Mucosa of descending colon (tissue), 3 donors: ENCODE results near the gene HEXIM1. TPM values are rescaled to one million over a fixed set of nuclear protein-coding genes. Genes with fewer than 3 reads are reported as not detected.

Experiments used
- ATAC-seq: fragments of 200-7000 bp; cut with Tn5 transposase; one replicate; pipeline ENCODE4 v1.9.1; 2020; ENCODE audit warnings: mild to moderate bottlenecking, moderate library complexity
- DNase-seq, 3 donors: peaks; one replicate each; pipeline ENCODE4 v3.0.0-alpha.2; 2020
- H3K36me3 ChIP-seq: fragments of 200-600 bp; one replicate; pipeline ENCODE4 v1.8.0; 2021; ENCODE audit warnings: low read depth, mild to moderate bottlenecking
- H3K4me1 ChIP-seq: fragments of 200-600 bp; one replicate; pipeline ENCODE4 v1.8.0; 2021; ENCODE audit warnings: low read depth, mild to moderate bottlenecking
- H3K4me3 ChIP-seq: fragments of 200-600 bp; one replicate; pipeline ENCODE4 v1.8.0; 2021; ENCODE audit warnings: mild to moderate bottlenecking
- H3K9me3 ChIP-seq: fragments of 200-600 bp; one replicate; pipeline ENCODE4 v1.8.0; 2021; ENCODE audit warnings: mild to moderate bottlenecking
- intact Hi-C, 2 donors: fragments of 100-400 bp; cut with DNase I in 1 of 2; cut with micrococcal nuclease in 1 of 2; formaldehyde crosslinking; loops; one replicate each; pipeline versions ENCODE4 v1.11.0 to v1.11.1; 2022; cut with DNase I, micrococcal nuclease
- total RNA-seq, 3 donors: library from RNA; stranded (reverse); fragmentation: NEBNext Ultra II Directional in 2 of 3; extraction: Animal tissue kit (Norgen Biotek cat#: 25700) in 2 of 3; gene quantifications; one replicate each; pipeline versions ENCODE4 v1.2.1 to v1.2.4, GENCODE V29; 2021 to 2023
- TF ChIP-seq, protein P1 (sequence below): fragments of 200-600 bp; IDR thresholded peaks from one replicate; pipeline ENCODE4 v1.8.0; 2022; ENCODE audit warnings: antibody characterized with exemption, mild to moderate bottlenecking
- donor health status: DM: no; HTN: no; CAD: no; lungs with moderate emphysema.
- donor health status: DM: no; HTN: no; CAD: no.
- donor health status: DM: no; HTN: yes; CAD: no.

HEXIM1 gene
- total RNA-seq, 3 donors from 2014 or later = 36.7 to 98.2 (median 37.0) TPM

GRCh38 chr17:45102856-45103255 is 45.4 kb upstream of the HEXIM1 start:
- ATAC-seq (no peak), DNase-seq (no peak)
- TF ChIP-seq, protein P1, sequence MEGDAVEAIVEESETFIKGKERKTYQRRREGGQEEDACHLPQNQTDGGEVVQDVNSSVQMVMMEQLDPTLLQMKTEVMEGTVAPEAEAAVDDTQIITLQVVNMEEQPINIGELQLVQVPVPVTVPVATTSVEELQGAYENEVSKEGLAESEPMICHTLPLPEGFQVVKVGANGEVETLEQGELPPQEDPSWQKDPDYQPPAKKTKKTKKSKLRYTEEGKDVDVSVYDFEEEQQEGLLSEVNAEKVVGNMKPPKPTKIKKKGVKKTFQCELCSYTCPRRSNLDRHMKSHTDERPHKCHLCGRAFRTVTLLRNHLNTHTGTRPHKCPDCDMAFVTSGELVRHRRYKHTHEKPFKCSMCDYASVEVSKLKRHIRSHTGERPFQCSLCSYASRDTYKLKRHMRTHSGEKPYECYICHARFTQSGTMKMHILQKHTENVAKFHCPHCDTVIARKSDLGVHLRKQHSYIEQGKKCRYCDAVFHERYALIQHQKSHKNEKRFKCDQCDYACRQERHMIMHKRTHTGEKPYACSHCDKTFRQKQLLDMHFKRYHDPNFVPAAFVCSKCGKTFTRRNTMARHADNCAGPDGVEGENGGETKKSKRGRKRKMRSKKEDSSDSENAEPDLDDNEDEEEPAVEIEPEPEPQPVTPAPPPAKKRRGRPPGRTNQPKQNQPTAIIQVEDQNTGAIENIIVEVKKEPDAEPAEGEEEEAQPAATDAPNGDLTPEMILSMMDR = no peak
- Histone ChIP-seq H3K4me1 (no peaks in the 10 kb centered on the region), H3K4me3 (no peak overlapping the region), H3K9me3 (no peaks in the 10 kb centered on the region), H3K36me3 (peaks cover 17% of the 10 kb centered on the region)
- intact Hi-C loops = no loop called here

DNA sequence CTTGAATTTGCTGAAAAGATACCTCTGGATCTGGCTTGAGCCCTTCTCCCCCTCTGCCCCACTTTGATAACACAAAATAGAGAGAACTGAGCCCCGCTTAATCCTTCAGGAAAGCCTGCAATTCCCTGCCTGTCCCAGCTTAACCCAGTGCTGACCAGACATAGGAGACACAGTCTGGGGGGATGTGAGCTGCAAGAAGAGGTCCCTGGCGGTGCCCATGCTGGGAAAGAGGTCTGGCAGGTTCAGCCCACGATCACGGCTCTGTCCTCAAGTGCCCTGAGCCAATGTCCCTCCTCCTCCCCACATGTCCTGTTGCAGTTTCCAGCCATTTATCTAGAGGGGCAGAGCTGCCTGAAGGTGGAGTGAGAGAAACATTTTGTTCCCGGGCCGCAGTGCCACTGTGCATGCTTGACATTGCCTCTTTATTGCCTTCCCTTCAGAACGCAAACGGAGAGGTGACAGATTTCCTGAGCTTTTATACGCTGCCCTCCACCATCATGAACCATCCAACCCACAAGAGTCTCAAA is 44.9 kb upstream of the HEXIM1 start:
- intact Hi-C loops = no loop called here
- Histone ChIP-seq H3K4me1 (no peaks in the 10 kb centered on the region), H3K4me3 (no peak overlapping the region), H3K9me3 (no peaks in the 10 kb centered on the region), H3K36me3 (peaks cover 17% of the 10 kb centered on the region)
- no peak for DNase-seq
- ATAC-seq = no peak
- TF ChIP-seq, protein P1 = no peak

- intact Hi-C loops = no loop called here
- TF ChIP-seq, protein P1 = no peak
- H3K36me3 ChIP-seq = peaks cover 17% of the 10 kb centered on the region
- H3K9me3 ChIP-seq = no peaks in the 10 kb centered on the region
- DNase-seq (no peak), ATAC-seq (no peak)
- no peaks in the 10 kb centered on the region for H3K4me1 ChIP-seq
- H3K4me3 ChIP-seq = no peak overlapping the region
Measured at GRCh38 chr17:45104029-45104428, 44.2 kb upstream of the HEXIM1 start.

DNA sequence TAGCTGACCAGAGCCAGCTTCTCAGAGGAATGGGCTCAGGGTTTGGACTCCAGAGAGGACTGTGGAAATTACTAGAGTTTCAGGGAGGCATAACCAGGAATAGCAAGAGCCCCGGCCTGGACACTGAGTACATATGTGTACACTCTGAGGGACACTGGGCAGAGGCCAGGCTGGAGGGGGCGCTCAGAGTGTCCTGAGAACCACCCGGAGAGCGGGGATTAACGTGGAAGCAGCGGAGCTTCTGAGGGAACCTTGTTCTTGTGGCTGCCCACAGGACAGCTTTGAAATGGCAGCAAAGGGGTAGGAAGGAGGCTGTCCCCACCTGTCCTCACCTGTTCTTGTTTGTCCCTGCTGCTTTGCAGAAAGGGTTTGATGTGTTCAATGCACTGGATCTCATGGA is 43.8 kb upstream of the HEXIM1 start:
- no peaks in the 10 kb centered on the region for H3K4me1 ChIP-seq
- H3K9me3 ChIP-seq = no peaks in the 10 kb centered on the region
- ATAC-seq (no peak), DNase-seq (no peak)
- no peak overlapping the region for H3K4me3 ChIP-seq
- intact Hi-C loops = no loop called here
- peaks cover 17% of the 10 kb centered on the region for H3K36me3 ChIP-seq
- TF ChIP-seq, protein P1 = no peak

- ATAC-seq = no peak
- intact Hi-C loops = no loop called here
- Histone ChIP-seq H3K36me3 (peaks cover 17% of the 10 kb centered on the region), H3K4me1 (no peaks in the 10 kb centered on the region), H3K4me3 (no peak overlapping the region), H3K9me3 (no peaks in the 10 kb centered on the region)
- no peak for DNase-seq
- TF ChIP-seq, protein P1 = no peak
Measured at GRCh38 chr17:45104907-45105624, 43.2 kb upstream of the HEXIM1 start.
